PFSK-1 (cell line): Measurements from ENCODE around the gene SH3GL1.

ENCODE experiments used
- POLR2AphosphoS5 ChIP-seq: IDR thresholded peaks from 2 replicates; pipeline ENCODE4 v1.6.1; 2012; ENCODE audit warnings: low read depth, mild to moderate bottlenecking, control low read depth, low read length, moderate library complexity
- TAF1 ChIP-seq: IDR thresholded peaks from 2 replicates; pipeline ENCODE4 v1.6.1; 2012; ENCODE audit warnings: low read length, control low read depth, borderline replicate concordance; ENCODE audit not compliant: insufficient read depth

DNA sequence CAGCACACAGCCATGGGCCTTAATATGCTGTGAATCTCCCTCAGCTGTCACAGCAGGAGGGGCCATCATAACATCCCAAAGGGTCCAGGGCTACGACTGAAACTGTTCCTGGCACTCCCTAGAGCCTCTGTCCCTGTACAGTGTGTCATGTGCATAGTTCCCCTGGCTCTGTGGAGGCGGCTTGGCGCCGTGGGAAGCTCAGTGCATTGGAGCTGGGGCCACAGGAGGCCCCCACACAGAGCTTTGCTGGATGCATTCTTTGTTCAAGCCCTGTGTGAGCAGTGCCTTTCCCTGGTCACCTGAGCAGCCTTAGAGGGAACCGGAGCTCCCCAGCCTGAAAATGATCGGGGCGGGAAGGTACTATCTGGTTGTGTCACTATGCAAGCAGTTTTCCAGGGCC is 35.9 kb upstream of the SH3GL1 start:
- no peak for TF ChIP-seq POLR2AphosphoS5
- no peak for TF ChIP-seq TAF1
